NCI-H1694 treated with DMSO at 0.1 percent for 48 hours (cell line): Measurements from ENCODE around the gene GART.
"Not testable (repeated sequence)": the region's sequence is repeated elsewhere in the genome, so short reads cannot be mapped to it uniquely, and the experiment has no call there.

Experiments
- DNase-seq: peaks from one replicate; lab custom pipeline; 2025; lab: John Stamatoyannopoulos, UW

GART gene

DNA sequence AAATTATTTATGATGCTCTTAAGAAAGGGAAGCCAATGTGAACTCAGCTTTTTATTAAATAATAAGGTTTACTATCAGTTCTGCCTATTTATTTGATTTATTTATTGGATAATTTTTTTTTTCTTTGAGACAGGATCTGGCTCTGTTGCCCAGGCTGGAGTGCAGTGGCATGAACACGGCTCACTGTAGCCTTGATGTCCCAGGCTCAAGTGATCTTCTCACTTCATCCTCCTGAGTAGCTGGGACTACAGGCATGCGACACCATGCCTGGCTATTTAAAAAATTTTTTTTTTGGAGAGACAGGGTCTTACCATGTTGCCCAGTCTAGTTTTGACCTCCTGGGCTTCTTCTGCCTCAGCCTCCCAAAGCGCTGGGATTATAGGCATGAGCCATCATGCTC is 29.4 kb downstream of the GART start:
- DNase-seq, result no peak

DNA sequence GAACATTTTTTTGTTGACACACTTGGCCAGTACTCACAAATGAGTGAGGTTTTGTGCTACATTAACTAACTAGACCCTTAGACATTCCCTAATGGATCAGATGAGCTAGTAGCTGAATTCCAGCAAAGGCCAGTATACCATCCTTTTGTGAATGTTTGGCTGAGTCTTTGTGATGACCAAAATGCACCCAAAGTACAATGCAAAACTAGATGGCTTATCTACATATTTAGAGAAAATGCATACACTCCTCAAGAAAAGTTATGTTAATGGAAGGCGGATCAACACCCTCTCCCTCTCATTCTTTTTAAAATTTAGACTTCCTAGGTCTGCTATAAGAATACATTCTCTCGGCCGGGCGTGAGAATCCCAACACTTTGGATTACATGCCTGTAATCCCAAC is 30.3 kb downstream of the GART start:
- DNase-seq, result no peak

DNA sequence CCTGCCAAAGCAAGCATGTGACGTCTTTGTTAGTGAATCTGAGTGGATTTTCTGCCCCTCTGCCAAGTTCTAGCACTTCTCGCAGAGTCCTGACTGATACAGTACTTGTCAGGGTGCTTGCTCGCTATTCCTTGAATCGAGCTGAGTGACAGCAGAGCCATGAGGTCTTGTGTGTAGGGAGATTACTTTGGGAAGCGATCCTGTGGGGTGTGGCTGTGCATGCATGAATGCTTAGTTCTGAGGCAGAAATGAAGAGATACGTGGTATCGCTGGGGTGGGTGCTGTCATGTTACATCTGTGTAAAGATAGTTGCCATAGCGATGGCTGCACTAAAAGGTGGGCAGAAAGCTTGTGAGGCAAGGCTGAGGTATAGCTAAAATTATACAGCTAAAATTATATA is 31.1 kb downstream of the GART start:
- DNase-seq, result no peak

DNA sequence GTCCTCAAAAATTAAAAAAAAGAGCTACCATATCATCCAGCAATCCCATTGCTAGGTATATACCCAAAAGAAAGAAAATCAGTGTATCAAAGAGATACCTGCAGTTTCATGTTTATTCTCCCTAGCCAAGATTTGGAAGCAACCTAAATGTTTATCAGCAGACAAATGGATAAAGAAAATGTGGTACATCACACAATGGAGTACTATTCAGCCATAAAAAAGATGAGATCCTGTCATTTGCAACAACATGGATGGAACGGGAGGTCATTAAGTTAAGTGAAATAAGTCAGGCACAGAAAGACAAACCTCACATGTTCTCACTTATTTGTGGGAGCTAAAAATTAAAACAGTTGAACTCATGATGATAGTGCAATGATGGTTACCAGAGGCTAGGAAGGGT is 34.9 kb downstream of the GART start:
- not testable (repeated sequence) for DNase-seq

DNA sequence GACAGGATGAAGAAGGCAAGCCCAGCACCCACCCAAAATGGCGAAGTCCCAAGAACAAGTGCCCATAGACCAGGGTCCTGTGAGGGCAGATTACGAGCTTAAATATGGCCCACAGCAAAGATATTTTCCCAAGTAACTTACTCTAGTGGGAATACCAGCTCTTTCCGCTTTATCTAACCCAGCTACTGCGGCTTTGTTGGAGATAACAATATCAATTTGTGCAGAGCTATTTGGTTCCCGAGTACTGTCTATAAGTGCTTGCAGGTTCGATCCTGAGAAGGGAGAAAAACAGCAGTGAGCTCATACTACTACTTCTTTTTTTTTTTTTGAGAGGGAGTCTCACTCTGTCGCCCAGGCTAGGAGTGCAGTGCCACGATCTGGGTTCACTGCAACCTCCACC is 36.1 kb downstream of the GART start:
- DNase-seq, result no peak

DNA sequence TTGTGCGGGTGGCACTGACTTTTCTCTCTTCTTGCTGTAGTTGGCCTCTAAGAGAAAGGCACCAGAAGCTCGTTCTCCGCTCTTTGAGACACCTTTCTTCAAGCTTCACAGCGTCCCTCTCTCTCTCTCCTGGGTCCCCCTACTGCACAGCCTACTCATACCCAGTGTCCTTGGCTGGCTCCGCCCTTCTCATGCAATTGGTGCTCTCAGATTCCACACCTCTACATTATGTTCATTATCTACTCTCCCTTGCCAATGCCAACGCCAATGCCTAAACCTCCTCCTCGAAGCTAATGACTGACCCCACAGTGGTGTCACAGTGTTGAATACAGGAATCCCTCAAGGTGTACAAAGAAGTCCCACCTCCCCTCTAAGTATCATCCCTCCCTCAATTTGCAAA is 45.6 kb downstream of the GART start:
- no peak for DNase-seq

DNA sequence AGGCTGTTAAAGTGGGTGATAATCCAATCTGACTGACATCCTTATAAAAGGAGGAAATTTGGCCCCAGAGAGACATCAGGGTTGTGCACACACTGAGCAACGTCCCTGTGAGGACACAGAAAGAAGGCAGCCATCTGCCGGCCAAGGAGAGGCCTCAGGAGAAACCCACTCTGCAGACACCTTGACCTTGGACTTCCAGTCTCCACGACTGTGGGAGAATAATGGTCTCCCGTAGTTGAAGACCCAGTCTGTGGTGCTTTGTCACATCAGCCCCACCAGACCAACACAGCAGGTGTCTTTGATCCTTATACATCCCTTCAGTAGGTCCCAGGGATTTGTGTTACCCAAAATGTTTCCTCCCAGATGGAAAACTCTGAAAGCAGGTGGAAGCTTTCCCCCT is 46.2 kb downstream of the GART start:
- no peak for DNase-seq

DNA sequence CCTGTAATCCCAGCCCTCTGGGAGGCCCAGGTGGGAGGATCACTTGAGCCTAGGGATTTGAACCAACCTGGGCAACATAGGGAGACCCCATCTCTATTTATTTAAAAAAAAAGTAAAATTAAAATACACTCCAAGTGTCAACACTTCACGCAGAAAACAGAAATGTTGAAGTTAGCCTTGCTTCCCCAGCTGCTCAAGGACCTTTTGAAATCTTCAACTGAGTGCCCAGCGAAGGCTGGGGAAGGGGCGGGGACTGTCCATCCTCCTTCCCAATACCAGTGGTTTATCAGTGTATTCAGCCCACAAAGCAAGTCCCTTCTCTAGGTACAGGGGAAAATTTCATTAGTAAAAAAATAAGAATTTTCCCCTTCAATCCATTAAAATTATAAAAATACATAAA is 48.2 kb downstream of the GART start:
- DNase-seq, result no peak

DNA sequence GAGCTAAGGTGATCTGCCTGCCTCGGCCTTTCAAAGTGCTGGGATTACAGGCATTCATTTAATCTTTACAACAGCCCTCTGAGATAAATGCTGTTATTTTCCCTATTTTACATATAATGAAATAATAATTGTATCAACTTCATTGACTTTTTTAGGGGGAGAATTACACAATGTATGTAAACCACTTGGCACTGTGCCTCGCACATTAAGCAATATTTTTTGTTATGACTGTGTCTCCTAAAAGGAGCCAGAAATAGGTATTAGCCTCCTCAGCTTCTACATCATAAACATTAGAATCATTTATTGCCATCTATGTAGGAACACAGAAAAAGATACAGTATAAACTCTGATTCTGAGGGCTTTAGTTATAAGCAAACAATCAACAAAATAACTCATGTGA is 49.3 kb downstream of the GART start:
- no peak for DNase-seq

DNA sequence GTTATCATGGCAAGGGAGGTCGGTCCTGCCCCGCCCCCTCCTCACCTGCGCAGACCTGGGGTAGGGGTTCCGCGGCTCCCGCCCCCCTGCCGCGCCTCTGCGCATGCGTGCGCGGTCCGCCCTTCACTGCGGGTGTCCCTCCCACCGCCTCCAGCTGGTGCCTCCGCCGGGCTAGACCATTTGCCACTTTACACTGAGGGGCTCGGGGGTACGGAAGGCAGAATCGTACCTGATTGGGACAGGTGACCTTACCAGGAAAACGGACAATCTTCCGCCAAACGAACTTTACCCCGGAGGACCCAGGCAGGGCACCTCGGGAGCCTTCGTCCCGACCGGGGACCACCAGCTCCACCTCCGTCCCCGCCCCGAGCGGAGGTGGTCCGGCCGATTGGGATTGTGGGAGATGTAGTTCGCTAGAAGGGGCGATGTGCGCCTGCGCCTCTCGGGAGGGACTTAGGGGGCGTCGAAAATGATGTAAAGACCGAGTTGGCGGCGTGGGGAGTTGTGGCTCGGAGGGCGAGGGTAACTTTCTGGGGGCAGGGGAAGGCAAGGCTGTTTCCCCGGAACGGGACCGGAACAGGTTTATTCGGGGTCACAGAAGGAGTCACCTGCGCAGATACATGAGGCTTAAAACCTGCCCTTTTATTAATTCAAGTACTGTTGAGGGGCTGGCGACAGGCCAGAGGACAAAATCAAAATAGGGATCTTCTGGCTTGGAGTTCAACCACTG is 50.4 kb downstream of the GART start, which contains the start of gene DNAJC28:
Gene DNAJC28 (minus strand): TSS at position 344 of the 730 bp plus-strand sequence. CDS start 2,323 bp downstream, outside the sequence.
- DNase-seq, result peak; percentile 96

DNA sequence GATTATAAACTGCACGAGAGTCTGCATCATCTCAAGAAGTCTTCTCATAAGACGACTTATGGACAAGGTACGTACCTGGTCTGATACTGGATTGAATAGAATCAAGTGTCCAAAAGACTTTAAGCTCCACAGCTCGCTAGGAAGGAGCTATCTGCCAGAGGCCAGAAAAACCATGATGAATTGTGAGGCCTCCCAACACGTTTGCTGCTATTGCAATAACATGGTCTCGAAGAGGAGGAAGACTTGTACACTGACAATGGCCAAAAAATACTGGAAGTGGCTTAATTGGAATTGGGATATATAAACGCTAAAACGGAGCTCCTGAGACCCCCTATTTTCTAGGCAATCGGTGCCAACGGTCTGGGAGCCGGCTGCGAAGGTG is 50.9 kb downstream of the GART start:
- DNase-seq, result peak; percentile 83

DNA sequence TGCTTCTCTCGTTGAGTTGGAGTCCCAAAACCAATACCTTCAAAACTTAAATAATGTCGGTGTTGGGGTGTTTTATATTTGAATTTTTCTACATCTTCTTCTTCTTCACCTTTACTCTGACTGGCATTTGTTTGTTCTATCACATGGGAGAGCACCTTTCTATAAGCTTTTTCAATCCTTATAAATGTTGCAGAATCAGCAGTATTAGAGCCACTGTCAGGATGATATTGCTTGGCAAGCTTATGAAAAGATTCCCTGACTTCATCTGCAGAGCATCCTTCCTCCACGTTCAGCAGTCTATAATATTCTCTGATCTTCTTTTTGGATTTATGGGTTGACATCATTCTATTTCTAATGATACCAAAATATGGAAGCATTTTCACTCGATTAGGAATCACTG is 53.0 kb downstream of the GART start:
- DNase-seq, result no peak

DNA sequence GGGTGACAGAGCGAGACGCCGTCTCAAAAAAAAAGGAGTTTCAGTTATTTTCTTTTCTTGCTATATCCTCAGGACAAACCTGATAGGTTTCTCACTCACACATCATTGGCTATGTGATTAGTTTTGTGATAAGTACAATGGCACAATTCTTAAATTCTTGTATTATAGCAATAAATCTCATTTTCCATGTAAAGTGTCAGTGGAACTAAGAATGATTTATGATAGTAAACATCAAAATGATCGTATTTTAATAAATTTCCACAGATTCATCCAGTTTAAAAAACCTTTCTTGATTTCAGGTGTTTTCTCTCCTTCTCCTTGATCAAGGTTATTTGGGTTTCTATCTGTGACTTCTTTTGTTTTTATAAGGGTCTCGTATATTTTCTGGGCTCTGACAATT is 53.9 kb downstream of the GART start:
- no peak for DNase-seq

DNA sequence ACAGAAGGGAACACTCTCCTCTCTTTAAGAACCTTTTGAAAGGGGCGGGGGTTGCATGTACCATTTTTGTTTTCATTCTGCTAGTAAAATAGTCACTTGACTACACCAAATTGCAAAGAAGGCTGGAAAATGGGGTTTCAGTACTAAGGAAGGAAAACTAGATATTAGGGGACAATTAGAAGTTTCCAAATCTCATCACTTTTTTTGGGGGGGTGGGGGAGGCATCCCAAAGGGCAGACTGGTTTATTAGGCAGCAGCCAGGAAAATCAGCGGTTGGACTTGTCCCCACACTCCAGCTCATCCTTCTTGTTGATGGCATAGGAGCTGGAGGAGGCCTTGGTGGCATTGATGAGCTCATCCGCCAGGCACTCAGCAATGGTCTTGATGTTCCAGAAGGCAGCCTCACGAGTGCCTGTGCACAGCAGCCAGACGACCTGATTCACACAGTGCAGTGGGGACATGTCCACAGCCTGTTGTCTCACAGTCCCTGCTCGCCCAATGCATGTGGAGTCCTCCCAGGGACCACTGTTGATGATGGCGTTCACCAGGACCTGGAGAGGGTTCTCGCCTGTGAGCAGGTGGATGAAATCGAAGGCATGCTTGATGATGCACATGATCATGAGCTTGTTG is 60.5 kb downstream of the GART start:
- no peak for DNase-seq

DNA sequence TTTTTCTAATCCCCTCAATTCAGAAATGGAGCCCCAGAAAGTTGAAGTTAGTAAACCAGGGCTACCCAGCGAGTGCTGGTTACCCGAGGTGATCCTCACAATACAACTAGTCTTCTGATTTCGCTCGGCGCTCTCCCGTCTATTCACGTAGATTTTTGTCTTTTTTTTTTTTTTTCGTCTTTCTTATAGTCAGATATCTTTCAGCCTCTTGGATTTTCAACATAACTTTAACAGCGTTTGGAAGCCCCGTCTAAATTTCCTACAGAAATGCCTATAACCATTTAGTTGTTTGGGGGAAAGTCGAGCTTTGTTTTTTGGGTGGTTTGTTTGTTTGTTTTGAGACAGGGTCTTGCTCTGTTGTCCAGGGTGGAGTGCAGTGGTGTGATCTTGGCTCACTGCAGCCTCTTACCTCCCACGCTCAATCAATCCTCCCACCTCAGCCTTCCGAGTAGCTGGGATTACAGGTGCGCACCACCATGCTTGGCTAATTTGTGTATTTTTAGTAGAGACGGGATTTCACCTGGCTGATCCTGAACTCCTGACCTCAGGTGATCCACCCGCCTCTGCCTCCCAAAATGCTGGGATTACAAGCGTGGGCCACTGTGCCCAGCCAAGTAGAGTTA is 61.3 kb downstream of the GART start:
- no peak for DNase-seq

DNA sequence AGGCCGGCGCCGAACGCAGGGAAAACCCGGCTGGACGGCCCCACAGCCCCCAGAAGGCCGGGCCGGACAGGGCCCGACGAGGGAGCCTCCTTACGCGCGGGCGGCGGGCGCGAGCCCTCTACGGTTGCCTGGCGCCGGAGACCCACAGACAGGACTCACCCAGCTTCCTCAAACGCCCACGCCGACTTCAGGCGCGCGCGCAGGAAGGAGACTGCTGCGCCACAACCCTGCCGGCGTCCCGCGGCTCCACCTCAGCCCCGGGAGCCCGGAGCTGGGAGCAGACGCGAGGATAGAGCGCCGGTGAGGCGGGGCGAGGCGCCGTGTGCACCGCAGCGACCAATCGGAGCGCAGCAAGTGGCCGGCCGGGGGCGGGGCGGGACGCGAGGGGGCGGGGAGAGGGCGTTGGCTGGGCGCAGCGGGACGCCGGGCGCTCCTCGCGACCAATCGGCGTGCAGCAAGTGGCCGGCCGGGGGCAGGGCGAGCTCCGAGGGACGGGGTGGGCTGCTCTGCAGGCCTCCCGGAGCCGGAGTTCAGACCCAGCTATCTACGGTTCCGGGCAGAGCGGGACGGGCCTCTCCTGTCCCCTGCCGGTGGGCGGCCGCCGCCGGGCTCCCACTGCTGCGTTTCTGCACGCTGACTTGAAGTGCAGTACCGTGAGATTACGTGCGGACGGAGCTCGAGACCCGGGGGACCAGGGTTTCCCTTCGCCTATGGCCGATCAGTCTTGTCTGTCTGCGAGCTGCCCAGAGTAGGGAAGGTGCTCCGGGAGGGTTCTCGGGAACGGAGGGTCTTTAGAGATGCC is 62.0 kb downstream of the GART start, which contains the start of gene TMEM50B:
Gene TMEM50B (minus strand): TSS at position 296 of the 802 bp plus-strand sequence. CDS start 11,089 bp downstream, outside the sequence.
- DNase-seq, result peak; percentile 92

DNA sequence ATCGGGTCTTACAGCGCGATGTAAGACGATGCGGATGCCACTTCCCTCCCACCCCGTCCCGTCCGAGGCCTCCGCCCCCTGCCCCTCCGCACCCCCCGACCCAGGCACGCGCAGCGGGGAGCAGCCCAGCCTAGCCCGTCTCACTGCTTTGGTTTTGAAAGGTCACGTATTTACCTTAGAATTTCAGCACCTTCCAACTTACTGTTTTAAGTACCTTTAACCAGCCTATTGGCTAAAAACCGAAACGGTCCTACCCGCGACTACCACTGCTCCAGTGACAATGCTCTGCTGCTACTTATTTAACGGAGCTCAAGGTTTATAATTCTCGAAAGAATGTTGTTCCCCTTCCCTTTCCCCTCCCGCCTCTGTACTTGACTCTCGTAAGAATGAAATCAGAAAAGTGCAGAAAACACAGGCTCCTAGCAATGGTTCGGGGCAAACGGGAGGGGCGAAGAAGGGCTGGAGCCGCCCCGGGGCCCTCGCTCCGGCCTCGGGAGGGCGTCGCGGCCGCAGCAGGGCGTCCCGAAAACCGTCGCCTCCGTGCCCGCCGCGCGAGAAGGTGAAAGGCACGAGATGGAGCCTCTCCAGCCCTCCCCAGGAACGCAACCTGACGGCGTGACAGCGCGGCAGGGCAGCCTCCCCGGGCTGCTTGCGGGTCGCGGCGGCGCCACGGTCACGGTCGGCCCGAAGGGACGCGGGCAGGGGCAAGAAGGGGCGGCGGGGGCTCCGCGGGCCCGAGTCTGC is 62.8 kb downstream of the GART start:
- DNase-seq, result peak; percentile 24

DNA sequence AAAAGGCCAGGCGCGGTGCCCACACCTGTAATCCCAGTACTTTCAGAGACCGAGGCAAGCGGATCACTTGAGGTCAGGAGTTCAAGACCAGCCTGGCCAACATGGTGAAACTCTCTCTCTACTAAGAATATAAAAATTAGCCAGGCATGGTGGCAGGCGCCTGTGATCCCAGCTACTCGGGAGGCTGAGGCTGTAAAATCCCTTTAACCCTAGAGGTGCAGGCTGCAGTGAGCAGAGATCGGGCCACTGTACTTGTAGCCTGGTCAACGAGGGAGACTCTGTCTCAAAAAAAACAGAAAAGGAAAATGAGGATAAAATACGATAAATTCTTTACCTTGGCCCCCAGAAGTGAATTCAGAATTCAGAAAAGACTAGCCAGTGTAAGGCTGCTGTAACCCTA is 63.7 kb downstream of the GART start:
- no peak for DNase-seq

DNA sequence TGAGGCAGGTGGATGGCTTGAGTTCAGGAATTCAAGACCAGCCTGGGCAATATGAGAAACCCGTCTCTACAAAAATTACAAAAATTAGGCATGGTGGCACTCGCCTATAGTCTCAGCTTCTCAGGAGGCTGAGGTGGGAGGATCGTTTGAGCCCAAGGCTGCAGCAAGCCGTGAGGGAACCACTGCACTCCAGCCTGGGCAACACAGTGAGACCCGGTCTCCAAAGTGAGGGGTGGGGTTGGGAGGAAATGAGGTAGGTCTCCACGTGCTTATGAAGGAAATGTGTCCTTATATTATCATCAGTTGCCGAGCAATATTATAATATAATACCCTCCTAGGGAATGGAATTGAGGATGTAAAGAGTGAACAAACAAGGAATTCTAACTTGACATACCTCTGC is 64.9 kb downstream of the GART start:
- no peak for DNase-seq

DNA sequence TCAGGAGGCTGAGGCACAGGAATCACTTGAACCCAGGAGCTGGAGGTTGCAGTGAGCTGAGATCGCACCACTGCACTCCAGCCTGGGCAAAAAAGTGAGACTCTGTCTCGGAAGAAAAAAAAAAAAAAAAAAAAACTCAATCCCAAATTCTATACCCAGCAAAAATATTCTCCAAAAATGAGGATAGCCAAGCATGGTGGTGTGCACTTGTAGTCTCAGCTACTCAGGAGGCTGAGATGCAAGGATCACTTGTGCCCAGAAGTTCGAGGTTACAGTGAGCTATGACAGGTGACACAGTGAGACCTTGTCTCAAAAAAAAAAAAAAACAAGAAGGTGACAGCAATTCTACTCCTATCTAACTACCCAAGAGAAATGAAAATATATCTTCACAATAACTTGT is 68.6 kb downstream of the GART start:
- DNase-seq, result no peak

DNA sequence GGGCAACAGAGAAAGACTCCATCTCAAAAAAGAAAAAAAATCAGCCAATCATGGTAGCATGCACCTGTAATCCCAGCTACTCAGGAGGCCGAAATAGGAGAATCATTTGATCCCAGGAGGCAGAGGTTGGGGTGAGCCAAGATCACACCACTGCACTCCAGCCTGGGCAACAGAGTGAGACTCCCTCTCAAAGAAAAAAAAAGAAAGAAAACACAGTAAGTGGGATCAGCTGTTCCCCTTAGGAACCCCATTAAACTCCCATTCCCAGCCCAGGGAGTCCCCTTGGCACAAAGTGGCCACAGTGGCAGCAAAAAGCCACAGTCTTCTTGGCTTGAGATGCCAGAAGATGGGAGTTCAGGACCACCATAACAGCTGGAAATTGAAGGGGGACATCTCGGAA is 71.2 kb downstream of the GART start:
- DNase-seq, result no peak

DNA sequence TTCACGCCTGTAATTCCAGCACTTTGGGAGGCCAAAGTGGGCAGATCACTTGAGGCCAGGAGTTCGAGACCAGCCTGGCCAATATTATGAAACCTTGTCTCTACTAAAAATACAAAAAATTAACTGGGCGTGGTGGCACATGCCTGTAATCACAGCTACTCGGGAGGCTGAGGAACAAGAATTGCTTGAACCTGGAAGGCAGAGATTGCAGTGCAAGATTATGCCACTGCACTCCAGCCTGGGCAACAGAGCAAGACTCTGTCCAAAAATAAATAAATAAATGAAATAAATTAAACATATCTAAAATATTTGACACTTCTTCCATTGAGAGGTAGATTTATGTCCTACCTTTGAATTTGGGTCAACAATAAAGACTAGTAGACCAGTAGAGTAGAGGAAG is 72.7 kb downstream of the GART start:
- DNase-seq, result not testable (repeated sequence)
